PC-3 (cell line): Measurements from ENCODE around the gene NPC1. TPM values are rescaled to one million over a fixed set of nuclear protein-coding genes. Genes with fewer than 3 reads are reported as not detected.

Experiments used
- ATAC-seq: fragments of 200-7000 bp; cut with Tn5 transposase; 2 replicates; pipeline ENCODE4 v1.9.1; 2020; ENCODE audit warnings: mild to moderate bottlenecking, moderate library complexity
- BruUV-seq: library from RNA; stranded (reverse); fragments of 400-500 nt; replicated peaks from 2 replicates; lab custom pipeline; 2021; lab: Mats Ljungman, UMichigan
- CTCF ChIA-PET: fragments of 300-600 bp; sonication (Branson Sonifier 250); formaldehyde crosslinking; loops from one replicate; lab custom pipeline; 2022; ENCODE audit warnings: antibody characterized with exemption; lab: Charles Lee
- POLR2A ChIA-PET: fragments of 300-600 bp; sonication (Branson Sonifier 250); formaldehyde crosslinking; loops from one replicate; lab custom pipeline; 2022; ENCODE audit warnings: antibody characterized with exemption; ENCODE audit not compliant: unreplicated experiment; lab: Charles Lee
- DNase-seq: peaks from one replicate; pipeline ENCODE4 v3.0.0-alpha.2; 2015
- H2AFZ ChIP-seq: fragments of 300-600 bp; sonication (generic); 2 replicates; pipeline ENCODE4 v1.6.0; 2016; ENCODE audit warnings: antibody characterized with exemption, low read length
- H3F3A ChIP-seq: fragments of 300-600 bp; sonication (generic); one replicate; pipeline ENCODE4 v1.6.0; 2017; ENCODE audit warnings: antibody characterized with exemption, low read length, control low read depth, mild to moderate bottlenecking; ENCODE audit not compliant: unreplicated experiment
- H3K27ac ChIP-seq: fragments of 300-600 bp; sonication (generic); 2 replicates; pipeline ENCODE4 v1.5.1; 2016; ENCODE audit warnings: mild to moderate bottlenecking, low read length
- H3K27me3 ChIP-seq: fragments of 300-600 bp; sonication (generic); 2 replicates; pipeline ENCODE4 v1.6.1; 2016; ENCODE audit warnings: low read length, mixed read lengths
- H3K36me3 ChIP-seq: fragments of 300-600 bp; sonication (generic); 2 replicates; pipeline ENCODE4 v1.6.1; 2016; ENCODE audit warnings: low read depth, mixed run types, low read length, mixed read lengths
- H3K4me1 ChIP-seq: fragments of 300-600 bp; sonication (generic); 2 replicates; pipeline ENCODE4 v1.5.1; 2016; ENCODE audit warnings: low read length; ENCODE audit not compliant: insufficient read depth
- H3K4me2 ChIP-seq: fragments of 300-600 bp; sonication (generic); 2 replicates; pipeline ENCODE4 v1.6.0; 2016; ENCODE audit warnings: low read length
- H3K4me3 ChIP-seq: fragments of 300-600 bp; sonication (generic); 2 replicates; pipeline ENCODE4 v1.5.1; 2016; ENCODE audit warnings: mild to moderate bottlenecking, low read length, mixed read lengths
- H3K79me2 ChIP-seq: fragments of 300-600 bp; sonication (generic); 2 replicates; pipeline ENCODE4 v1.6.1; 2017; ENCODE audit warnings: low read length, mixed read lengths
- H3K9ac ChIP-seq: fragments of 300-600 bp; sonication (generic); 2 replicates; pipeline ENCODE4 v1.6.0; 2016; ENCODE audit warnings: mild to moderate bottlenecking, low read length
- H3K9me2 ChIP-seq: fragments of 300-600 bp; sonication (generic); replicated peaks from 2 replicates; pipeline ENCODE4 v1.6.1; 2016; ENCODE audit warnings: mixed run types, low read length, mixed read lengths
- H3K9me3 ChIP-seq: fragments of 300-600 bp; sonication (generic); 2 replicates; pipeline ENCODE4 v1.6.1; 2016; ENCODE audit warnings: low read length, mixed read lengths
- H4K20me1 ChIP-seq: fragments of 300-600 bp; sonication (generic); 2 replicates; pipeline ENCODE4 v1.6.1; 2016; ENCODE audit warnings: low read length, mixed read lengths
- EZH2 ChIP-seq: fragments of 300-600 bp; sonication (generic); IDR thresholded peaks from one replicate; pipeline ENCODE4 v1.6.1; 2017; ENCODE audit warnings: antibody characterized with exemption, mild to moderate bottlenecking, low read length; ENCODE audit not compliant: unreplicated experiment
- EZH2phosphoT487 ChIP-seq: fragments of 300-600 bp; sonication (generic); IDR thresholded peaks from 2 replicates; pipeline ENCODE4 v1.6.1; 2018; ENCODE audit warnings: mild to moderate bottlenecking, antibody characterized with exemption, low read length, borderline replicate concordance
- intact Hi-C: fragments of 100-400 bp; cut with micrococcal nuclease; formaldehyde crosslinking; loops from 2 replicates; pipeline ENCODE4 v1.9.0; 2023
- total RNA-seq: library from RNA; depleted of rRNA; stranded (reverse); fragments of >200 nt; gene quantifications from 2 replicates; pipeline ENCODE4 v1.2.3, GENCODE V29; 2014
- TF ChIP-seq, protein P1 (sequence below): fragments of 300-600 bp; sonication (generic); conservative IDR thresholded peaks from 2 replicates; pipeline ENCODE4 v1.5.1; 2017; ENCODE audit warnings: antibody characterized with exemption, low read depth, mild to moderate bottlenecking, low read length

NPC1 gene
- total RNA-seq, 1 experiment from 2014 or later, result 85.5 TPM

- peaks cover 18% of the 10 kb centered on the region for H3K4me1 ChIP-seq
- TF ChIP-seq, protein P1, sequence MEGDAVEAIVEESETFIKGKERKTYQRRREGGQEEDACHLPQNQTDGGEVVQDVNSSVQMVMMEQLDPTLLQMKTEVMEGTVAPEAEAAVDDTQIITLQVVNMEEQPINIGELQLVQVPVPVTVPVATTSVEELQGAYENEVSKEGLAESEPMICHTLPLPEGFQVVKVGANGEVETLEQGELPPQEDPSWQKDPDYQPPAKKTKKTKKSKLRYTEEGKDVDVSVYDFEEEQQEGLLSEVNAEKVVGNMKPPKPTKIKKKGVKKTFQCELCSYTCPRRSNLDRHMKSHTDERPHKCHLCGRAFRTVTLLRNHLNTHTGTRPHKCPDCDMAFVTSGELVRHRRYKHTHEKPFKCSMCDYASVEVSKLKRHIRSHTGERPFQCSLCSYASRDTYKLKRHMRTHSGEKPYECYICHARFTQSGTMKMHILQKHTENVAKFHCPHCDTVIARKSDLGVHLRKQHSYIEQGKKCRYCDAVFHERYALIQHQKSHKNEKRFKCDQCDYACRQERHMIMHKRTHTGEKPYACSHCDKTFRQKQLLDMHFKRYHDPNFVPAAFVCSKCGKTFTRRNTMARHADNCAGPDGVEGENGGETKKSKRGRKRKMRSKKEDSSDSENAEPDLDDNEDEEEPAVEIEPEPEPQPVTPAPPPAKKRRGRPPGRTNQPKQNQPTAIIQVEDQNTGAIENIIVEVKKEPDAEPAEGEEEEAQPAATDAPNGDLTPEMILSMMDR, result no peak
- no peak for TF ChIP-seq EZH2phosphoT487
- no peak for TF ChIP-seq EZH2
- DNase-seq, result no peak
- H2AFZ ChIP-seq, result no peak overlapping the region
- H3K27me3 ChIP-seq, result no peaks in the 10 kb centered on the region
- intact Hi-C loops, result no loop called here
- no TSS peak for BruUV-seq
- H3F3A ChIP-seq, result no peaks in the 10 kb centered on the region
- POLR2A ChIA-PET, result no interaction called here
- H3K4me3 ChIP-seq, result no peak overlapping the region
- H3K9ac ChIP-seq, result no peak overlapping the region
- H3K9me3 ChIP-seq, result no peaks in the 10 kb centered on the region
- CTCF ChIA-PET, result no interaction called here
- peaks cover 24% of the 10 kb centered on the region for H3K79me2 ChIP-seq
- no peak overlapping the region for H3K27ac ChIP-seq
- ATAC-seq, result no peak
- H3K4me2 ChIP-seq, result no peak overlapping the region
- no peaks in the 10 kb centered on the region for H3K9me2 ChIP-seq
- peaks cover 64% of the 10 kb centered on the region for H3K36me3 ChIP-seq
- H4K20me1 ChIP-seq, result peaks cover 16% of the 10 kb centered on the region
Observed at GRCh38 chr18:23570912-23571504, 15.3 kb downstream of the NPC1 start.

DNA sequence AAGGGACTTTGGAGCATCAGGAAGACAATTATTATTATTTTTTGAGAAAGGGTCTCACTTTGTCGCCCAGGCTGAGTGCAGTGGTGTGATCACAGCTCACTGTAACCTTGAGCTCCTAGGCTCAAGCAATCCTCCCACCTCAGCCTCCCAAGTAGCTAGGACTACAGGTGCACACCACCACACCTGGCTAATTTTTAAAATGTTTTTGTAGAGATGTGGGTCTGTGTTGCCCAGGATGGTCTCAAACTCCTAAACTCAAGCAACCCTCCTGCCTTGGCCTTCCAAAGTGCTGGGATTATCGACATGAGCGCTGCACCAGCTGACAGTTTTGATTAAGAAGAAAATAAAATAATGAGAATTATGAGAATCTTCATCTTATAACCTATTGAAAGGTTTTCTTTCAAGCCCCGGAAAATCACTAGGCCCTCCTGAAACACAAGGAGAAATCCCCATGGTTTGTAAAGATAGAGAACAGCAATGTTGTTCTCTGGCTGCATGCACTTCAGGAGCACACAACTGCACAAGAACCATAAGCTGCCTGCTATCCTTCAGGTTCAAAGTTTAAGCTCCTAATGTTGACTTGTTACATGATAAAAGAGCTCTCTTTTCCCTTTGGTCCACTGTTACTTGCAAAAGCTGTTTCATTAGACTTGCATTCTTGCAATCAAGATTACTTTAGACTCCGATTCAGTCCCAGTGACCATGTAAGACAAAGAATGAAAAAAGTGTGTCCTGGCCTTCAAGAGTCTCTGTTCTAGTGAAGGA lies 16.8 kb downstream of the NPC1 start:
- H3K4me3 ChIP-seq, result no peak overlapping the region
- H3K4me1 ChIP-seq, result peaks cover 10% of the 10 kb centered on the region
- no peak overlapping the region for H3K4me2 ChIP-seq
- ChIA-PET POLR2A (no interaction called here), CTCF (no interaction called here)
- peaks cover 76% of the 10 kb centered on the region for H3K36me3 ChIP-seq
- H3K9me2 ChIP-seq, result no peaks in the 10 kb centered on the region
- peaks cover 14% of the 10 kb centered on the region for H4K20me1 ChIP-seq
- no peaks in the 10 kb centered on the region for H3K27me3 ChIP-seq
- H3K27ac ChIP-seq, result no peak overlapping the region
- BruUV-seq, result no TSS peak
- DNase-seq, result no peak
- no peak for ATAC-seq
- TF ChIP-seq EZH2phosphoT487 (no peak), EZH2 (no peak)
- TF ChIP-seq, protein P1, result no peak
- no peak overlapping the region for H2AFZ ChIP-seq
- peaks cover 23% of the 10 kb centered on the region for H3K79me2 ChIP-seq
- intact Hi-C loops, result no loop called here
- H3K9me3 ChIP-seq, result no peaks in the 10 kb centered on the region
- H3K9ac ChIP-seq, result no peak overlapping the region
- H3F3A ChIP-seq, result no peaks in the 10 kb centered on the region
